HG02973 (cell line): ENCODE data around the gene CSNK1G3.
"Not testable (repeated sequence)": the region's sequence is repeated elsewhere in the genome, so short reads cannot be mapped to it uniquely, and the experiment has no call there.

Experiments used
- ATAC-seq: cut with Tn5 transposase; IDR thresholded peaks from one replicate; pipeline ENCODE4 v1.9.1; 2021; ENCODE audit warnings: moderate library complexity; ENCODE audit not compliant: unreplicated experiment

CSNK1G3 gene

GRCh38 chr5:123511648-123512605 is at the start of gene CSNK1G3:
TSS of gene CSNK1G3 (plus strand) at chr5:123512177. CDS start at chr5:123545664, 33,487 bp downstream.
- ATAC-seq = peak; percentile 94

GRCh38 chr5:123466839-123467238 is 45.1 kb upstream of the CSNK1G3 start:
- ATAC-seq = not testable (repeated sequence)

GRCh38 chr5:123471385-123471784 is 40.6 kb upstream of the CSNK1G3 start:
- no peak for ATAC-seq

DNA sequence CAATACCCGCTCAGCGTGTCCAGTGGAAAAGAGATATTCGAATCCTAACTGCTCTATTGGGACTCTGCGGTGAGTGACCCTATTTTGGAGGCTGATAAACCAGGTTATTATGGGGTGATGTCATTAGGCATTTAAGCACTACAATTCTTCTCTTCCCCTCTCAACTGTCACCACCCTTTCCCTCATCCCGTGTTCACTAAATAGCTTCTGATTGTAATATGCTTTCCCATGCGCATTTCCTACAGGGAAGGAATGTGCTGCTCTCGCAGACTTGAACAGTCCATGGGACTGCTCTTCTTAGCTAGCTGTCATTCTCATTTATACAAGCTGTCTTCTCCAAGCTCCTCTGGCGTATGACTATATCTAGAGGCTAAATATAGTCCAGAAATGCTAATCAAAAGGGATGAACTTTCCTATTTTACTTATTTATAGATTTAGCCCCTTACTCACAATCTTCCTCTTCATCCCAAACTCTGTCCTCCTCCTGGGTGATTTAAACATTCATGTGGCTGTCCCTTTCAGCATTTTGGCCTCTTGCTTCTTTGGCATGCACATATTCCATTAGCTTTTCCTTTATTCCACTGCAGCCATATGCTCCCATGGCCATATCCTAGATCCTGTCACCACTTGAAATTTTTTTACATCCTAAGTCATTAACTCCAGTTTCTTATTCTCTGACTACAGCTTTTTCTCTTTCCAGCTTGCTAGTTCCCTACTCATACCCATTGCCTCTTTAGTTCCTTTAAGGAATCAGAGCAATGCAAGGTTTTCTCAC is 39.6 kb upstream of the CSNK1G3 start:
- ATAC-seq = no peak

DNA sequence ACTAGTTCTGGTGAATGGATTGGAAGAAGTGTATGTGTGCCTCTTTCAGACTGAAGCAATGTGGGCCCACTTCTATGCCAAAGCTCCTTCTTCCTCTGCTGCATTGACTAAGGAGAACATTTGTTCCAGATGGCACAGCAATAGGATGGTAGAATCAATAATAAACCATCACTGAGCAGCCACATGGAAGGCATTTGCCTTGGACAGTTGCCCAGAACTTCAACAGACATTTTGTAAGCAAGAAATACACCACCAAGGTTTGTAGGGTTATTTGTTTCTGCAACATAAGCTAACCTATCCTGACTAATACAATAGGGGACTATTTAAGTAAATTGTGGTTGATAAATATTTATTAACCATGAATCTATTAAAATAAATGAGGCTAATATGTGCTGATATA is 37.7 kb upstream of the CSNK1G3 start:
- no peak for ATAC-seq

GRCh38 chr5:123476731-123477130 is 35.2 kb upstream of the CSNK1G3 start:
- no peak for ATAC-seq

DNA sequence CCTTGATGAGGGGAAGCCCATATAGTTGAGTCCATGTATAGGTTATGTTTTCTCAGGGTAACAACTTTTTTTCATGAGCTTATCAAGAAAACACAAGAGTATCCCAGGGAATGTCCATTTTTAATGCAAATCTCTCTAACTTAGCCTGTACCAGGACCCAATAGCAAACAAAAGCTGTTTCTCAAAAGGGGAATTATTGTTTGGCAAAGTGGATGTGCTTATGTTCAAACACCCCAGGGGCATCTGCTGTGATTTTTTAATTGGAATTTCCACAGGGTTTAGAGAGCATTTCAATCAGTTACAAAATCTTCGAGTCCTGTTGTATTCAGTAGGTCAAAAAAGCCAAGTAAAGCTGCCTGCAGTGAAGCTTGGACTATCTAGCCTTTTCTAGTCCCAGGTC is 33.4 kb upstream of the CSNK1G3 start:
- ATAC-seq = no peak

DNA sequence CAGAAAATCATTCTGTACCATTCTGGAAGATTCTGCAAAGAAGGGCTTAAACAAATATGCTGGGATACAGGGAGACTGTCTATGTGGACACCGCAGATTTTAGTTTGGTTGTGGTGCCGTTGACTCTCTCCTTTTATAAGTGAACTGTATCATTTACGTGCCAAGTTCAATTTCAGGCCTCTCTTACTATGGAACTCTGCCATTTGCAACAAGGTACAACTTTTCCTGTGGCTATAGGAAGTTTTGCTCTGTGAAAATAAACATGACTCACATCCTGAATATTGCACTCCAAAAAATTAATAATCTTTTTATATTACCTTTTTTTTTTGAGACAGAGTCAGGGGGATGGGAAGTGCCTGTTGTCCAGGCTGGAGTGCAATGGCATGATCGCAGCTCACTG is 29.7 kb upstream of the CSNK1G3 start:
- ATAC-seq = no peak

- no peak for ATAC-seq
Observed at GRCh38 chr5:123483446-123484077, 28.4 kb upstream of the CSNK1G3 start.

- no peak for ATAC-seq
Observed at GRCh38 chr5:123485275-123485674, 26.7 kb upstream of the CSNK1G3 start.

DNA sequence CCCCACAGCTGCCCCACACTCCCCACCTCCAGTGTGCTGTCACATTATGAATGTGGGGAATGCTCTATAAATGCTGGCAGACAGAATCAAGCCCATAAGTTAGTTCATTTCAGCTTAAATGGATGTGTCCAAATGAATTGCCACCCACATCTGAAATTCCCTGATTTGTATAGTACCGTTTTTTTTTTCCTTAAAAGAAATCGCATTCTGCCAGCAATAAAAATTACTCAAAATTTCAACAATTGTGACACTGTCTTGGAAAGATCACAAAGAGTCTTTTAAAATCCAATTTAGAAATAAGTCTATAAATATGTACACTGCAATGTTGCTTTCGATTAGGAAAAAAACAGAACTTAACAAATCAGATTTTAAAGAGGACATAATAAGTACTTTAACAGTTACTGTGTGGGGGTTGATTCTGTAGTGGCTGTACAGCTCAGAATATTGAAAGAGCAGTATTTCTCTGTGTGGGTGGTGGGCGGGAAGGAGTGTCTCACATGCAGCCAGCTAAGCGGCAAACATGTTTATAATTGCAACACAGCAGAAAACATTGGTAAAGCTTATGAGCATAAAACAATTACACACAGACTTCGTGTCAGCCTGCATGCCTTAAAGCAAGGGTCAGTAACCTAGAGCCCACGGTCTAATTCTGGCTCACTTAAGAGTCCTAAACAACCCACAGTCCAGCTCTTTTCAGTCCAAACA is 24.9 kb upstream of the CSNK1G3 start:
- ATAC-seq = no peak

DNA sequence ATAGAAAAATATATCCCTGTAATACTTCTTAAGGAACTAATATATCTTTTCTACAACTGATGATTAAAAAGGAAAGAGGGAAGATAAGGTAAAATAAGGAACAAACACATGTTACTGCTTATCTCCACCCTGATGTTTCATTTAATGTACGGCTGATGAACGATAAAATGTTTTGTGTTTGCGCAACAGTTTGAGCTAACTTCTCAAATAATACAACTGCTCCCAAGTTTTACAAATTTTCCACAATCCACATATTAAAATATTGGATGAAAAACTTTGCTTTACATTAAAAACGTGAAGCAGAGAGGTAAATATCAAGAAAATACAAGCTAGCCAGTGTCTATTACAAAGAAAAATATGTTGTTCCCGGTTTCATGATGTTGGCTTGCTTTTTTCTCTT is 21.0 kb upstream of the CSNK1G3 start:
- ATAC-seq = no peak

DNA sequence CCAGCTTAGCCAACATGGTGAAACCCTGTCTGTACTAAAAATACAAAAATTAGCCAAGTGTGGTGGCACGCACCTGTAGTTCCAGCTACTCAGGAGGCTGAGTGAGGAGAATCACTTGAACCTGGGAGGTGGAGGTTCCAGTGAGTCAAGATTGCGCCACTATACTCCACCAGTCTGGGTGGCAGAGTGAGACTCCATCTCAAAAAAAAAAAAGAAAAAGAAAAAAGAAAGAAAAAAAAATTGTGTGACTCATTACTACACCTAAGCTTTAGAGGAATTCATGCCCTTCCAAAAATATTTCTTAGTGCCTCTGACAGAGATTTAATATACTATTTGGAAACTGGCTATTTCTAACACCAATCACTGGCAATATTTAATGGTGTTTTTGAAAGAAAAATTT is 16.8 kb upstream of the CSNK1G3 start:
- ATAC-seq = not testable (repeated sequence)

GRCh38 chr5:123496892-123497291 is 15.1 kb upstream of the CSNK1G3 start:
- ATAC-seq = no peak

- no peak for ATAC-seq
Observed at GRCh38 chr5:123500471-123500870, 11.5 kb upstream of the CSNK1G3 start.

- no peak for ATAC-seq
Observed at GRCh38 chr5:123502120-123502519, 9.9 kb upstream of the CSNK1G3 start.

- ATAC-seq = no peak
Observed at GRCh38 chr5:123503299-123503698, 8.7 kb upstream of the CSNK1G3 start.

- no peak for ATAC-seq
Observed at GRCh38 chr5:123505633-123506032, 6.3 kb upstream of the CSNK1G3 start.

DNA sequence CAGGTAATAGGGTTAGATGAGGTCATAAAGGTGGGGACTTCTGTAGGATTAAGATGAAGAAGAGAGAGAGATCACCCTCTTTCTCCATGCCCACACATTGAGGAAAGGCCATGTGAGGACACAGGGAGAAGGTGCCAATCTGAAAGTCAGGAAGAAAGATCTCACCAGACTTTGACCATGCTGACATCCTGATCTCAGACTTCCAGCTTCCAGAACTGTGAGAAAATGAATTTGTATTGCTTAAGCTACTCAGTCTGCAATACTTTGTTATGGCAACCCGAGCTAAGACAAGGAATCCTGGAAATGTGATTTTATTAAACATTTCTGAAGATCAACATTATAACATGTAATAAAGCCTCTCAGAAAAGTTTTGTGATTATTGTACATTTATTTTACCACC is 3.5 kb upstream of the CSNK1G3 start:
- ATAC-seq = no peak

GRCh38 chr5:123511290-123511647 is 708 bp upstream of the CSNK1G3 start:
- ATAC-seq = no peak
